IPS-15b (cell line): ENCODE measurements around the gene RNU6-9.
"Not testable (repeated sequence)": the region's sequence is repeated elsewhere in the genome, so short reads cannot be mapped to it uniquely, and the experiment has no call there.

Experiments
- H3K27me3 ChIP-seq: one replicate; pipeline ENCODE4 v1.6.1; 2013; ENCODE audit warnings: low read length; ENCODE audit not compliant: control insufficient read depth, insufficient read depth
- H3K36me3 ChIP-seq: one replicate; pipeline ENCODE4 v1.6.1; 2013; ENCODE audit warnings: low read length; ENCODE audit not compliant: control insufficient read depth, insufficient read depth
- H3K4me1 ChIP-seq: one replicate; pipeline ENCODE4 v1.6.1; 2013; ENCODE audit warnings: mild to moderate bottlenecking, low read length; ENCODE audit not compliant: control insufficient read depth, insufficient read depth
- H3K4me3 ChIP-seq: one replicate; pipeline ENCODE4 v1.5.1; 2013; ENCODE audit warnings: low read depth, low read length
- H3K9ac ChIP-seq: one replicate; pipeline ENCODE4 v1.6.1; 2013; ENCODE audit warnings: low read depth, mild to moderate bottlenecking, low read length
- H3K9me3 ChIP-seq: one replicate; pipeline ENCODE4 v1.6.1; 2013; ENCODE audit warnings: mild to moderate bottlenecking, low read length; ENCODE audit not compliant: control insufficient read depth, insufficient read depth

The RNU6-9 gene

DNA sequence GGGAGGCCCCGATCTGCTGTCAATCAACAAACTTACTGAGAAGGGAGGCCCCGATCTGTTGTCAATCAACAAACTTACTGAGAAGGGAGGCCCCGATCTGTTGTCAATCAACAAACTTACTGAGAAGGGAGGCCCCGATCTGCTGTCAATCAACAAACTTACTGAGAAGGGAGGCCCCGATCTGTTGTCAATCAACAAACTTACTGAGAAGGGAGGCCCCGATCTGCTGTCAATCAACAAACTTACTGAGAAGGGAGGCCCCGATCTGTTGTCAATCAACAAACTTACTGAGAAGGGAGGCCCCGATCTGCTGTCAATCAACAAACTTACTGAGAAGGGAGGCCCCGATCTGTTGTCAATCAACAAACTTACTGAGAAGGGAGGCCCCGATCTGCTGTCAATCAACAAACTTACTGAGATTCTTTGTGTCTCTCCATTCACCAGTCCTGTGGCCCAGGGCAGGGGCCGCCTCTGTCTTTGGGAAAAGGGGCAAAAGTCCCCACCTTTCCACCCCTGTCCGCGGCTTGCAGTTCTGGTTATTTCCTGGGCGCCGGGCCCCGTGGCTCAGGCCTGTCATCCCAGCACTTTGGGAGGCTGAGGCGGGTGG is 39.6 kb upstream of the RNU6-9 start:
- H3K27me3 ChIP-seq, H3K4me3 ChIP-seq, H3K4me1 ChIP-seq, H3K9ac ChIP-seq, H3K9me3 ChIP-seq, H3K36me3 ChIP-seq: not testable (repeated sequence)

GRCh38 chr19:854549-854948 is 38.7 kb upstream of the RNU6-9 start:
- Histone ChIP-seq H3K9me3 (no peaks in the 10 kb centered on the region), H3K9ac (no peak overlapping the region), H3K4me1 (no peaks in the 10 kb centered on the region)

GRCh38 chr19:855142-855541 is 38.1 kb upstream of the RNU6-9 start:
- H3K4me3 ChIP-seq = no peak overlapping the region
- H3K4me1 ChIP-seq = no peaks in the 10 kb centered on the region
- no peaks in the 10 kb centered on the region for H3K36me3 ChIP-seq
- peaks cover 5% of the 10 kb centered on the region for H3K27me3 ChIP-seq
- H3K9me3 ChIP-seq = no peaks in the 10 kb centered on the region
- no peak overlapping the region for H3K9ac ChIP-seq

More at GRCh38 chr19:854549-854948, 38.7 kb upstream of the RNU6-9 start:
- no peak overlapping the region for H3K4me3 ChIP-seq
- peaks cover 2% of the 10 kb centered on the region for H3K27me3 ChIP-seq
- no peaks in the 10 kb centered on the region for H3K36me3 ChIP-seq

DNA sequence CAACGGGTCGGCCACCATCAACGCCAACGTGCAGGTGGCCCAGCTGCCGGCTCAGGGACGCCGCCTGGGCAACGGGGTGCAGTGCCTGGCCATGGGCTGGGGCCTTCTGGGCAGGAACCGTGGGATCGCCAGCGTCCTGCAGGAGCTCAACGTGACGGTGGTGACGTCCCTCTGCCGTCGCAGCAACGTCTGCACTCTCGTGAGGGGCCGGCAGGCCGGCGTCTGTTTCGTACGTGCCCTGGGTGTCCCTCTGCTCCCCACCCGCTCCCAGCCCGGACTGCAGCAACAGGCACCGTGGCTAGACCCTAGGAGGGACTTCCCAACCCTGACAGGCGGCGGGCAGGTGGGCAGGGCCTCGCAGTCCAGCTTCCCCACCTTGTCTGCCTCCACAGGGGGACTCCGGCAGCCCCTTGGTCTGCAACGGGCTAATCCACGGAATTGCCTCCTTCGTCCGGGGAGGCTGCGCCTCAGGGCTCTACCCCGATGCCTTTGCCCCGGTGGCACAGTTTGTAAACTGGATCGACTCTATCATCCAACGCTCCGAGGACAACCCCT is 37.6 kb upstream of the RNU6-9 start:
- Histone ChIP-seq H3K9me3 (no peaks in the 10 kb centered on the region), H3K4me1 (no peaks in the 10 kb centered on the region), H3K4me3 (no peak overlapping the region), H3K36me3 (no peaks in the 10 kb centered on the region), H3K27me3 (peaks cover 5% of the 10 kb centered on the region), H3K9ac (no peak overlapping the region)

- Histone ChIP-seq H3K9me3 (no peaks in the 10 kb centered on the region), H3K36me3 (no peaks in the 10 kb centered on the region), H3K4me3 (no peak overlapping the region), H3K4me1 (no peaks in the 10 kb centered on the region), H3K27me3 (peaks cover 5% of the 10 kb centered on the region), H3K9ac (no peak overlapping the region)
Measured at GRCh38 chr19:858284-858683, 35.0 kb upstream of the RNU6-9 start.

DNA sequence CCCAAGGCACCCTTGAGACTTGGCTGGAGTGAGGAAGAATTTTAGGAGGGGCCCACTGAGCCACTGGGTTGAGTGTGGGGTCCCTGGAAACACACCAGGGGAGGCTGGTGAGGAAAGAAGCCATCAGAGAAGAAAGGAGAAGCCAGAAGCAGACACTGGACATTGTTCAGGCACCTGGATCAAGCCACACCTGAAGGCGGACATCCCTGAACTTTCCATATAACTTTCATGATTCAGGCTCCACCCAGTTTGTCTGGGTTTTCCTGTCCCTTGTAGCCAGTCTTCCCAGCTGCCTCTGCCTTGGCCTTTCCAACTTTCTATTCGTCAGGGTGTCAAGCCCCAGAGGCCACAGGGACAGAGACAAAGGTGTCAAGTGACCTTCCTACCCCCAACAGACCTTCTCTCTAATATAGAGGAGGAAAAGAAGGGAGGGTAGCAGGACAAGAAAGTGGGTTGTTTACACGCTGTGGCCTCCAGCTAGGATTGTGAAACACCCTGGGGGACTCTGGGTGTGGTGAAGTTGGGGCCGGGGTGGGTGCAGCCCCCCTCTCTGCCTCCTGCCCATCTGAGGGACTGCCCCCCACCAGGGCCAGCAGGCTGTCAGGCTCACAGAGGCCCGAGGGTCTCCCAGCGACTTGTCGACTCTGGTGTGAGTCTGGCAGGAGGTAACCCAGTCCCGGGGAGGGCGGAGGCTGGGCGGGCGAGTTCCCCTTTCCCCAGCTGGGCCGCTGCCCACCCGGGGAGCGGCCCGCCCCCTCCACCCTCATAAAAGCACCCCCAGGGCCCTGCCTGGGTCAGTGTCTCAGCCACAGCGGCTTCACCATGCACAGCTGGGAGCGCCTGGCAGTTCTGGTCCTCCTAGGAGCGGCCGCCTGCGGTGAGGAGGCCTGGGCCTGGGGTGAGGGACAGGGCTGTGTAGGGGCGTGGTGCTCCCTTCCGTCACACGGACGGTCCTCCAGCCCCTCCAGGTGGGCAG is 34.1 kb upstream of the RNU6-9 start, which contains the start of gene CFD:
TSS of gene CFD (plus strand) at position 797 of the 976 bp plus-strand sequence. CDS start at position 823, 26 bp downstream.
- no peak within 1 kb of the TSS for H3K9ac ChIP-seq
- no peaks in the 10 kb centered on the region for H3K9me3 ChIP-seq
- peaks cover 5% of the 10 kb centered on the region for H3K27me3 ChIP-seq
- no peaks in the 10 kb centered on the region for H3K36me3 ChIP-seq
- H3K4me1 ChIP-seq = no peaks in the 10 kb centered on the region
- peak within 1 kb of the TSS; percentile 54 for H3K4me3 ChIP-seq

DNA sequence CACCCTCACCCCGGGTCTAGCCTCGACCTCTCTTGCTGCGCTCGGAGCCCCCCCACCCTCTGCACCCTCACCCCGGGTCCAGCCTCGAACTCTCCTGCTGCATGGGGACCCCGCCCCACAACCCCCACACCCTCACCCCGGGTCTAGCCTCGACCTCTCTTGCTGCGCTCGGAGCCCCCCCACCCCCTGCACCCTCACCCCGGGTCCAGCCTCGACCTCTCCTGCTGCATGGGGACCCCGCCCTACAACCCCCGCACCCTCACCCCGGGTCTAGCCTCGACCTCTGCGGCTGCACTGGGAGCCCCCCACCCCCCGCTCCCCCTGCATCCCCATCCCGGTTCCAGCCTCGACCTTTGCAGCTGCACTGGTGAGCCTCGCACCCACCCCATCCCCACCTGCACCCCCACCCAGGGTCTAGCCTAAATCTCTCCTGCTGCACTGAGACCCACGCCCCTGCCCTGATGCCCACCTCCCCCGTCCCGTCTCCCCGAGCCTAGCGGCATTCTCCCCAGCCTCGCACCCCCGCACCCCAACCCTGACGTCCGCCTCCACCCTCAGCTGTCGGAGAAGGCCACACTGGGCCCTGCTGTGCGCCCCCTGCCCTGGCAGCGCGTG is 32.0 kb upstream of the RNU6-9 start:
- H3K27me3 ChIP-seq = peaks cover 5% of the 10 kb centered on the region
- H3K4me1 ChIP-seq = no peaks in the 10 kb centered on the region
- no peak overlapping the region for H3K9ac ChIP-seq
- no peaks in the 10 kb centered on the region for H3K36me3 ChIP-seq
- peak overlapping the region; percentile 22 for H3K4me3 ChIP-seq
- H3K9me3 ChIP-seq = no peaks in the 10 kb centered on the region

DNA sequence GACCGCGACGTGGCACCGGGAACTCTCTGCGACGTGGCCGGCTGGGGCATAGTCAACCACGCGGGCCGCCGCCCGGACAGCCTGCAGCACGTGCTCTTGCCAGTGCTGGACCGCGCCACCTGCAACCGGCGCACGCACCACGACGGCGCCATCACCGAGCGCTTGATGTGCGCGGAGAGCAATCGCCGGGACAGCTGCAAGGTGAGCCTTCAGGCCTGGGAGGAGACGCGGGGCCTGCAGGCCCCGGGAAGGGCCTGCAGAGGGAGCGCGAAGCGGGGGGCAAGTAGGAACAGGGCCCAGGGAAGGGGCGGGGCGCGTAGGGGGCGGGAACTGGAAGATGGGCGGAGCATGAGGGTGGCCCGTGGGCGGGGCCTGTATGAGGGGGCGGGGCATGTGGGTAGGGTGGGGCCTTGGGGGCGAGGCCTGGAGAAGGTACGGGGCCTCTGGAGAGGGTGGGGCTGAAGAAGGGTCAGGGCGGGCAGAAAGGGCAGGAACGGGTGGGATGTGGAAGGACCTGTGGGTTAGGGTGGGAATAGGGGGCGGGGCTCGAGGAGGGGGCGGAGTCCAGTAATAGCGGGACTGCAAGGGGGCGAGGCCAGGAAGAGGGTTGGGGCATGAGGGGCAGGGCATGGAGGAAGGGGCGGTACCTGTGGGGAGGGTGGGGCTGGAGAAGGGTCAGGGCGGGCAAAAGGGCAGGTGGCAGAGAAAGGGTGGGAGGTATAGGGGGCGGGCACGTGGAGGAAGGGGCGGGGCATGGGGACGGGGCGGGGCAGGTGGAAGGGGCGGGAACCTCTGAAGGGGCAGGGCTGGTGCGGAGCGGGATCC is 31.3 kb upstream of the RNU6-9 start:
- H3K27me3 ChIP-seq = peaks cover 5% of the 10 kb centered on the region
- no peaks in the 10 kb centered on the region for H3K36me3 ChIP-seq
- H3K9me3 ChIP-seq = no peaks in the 10 kb centered on the region
- H3K4me3 ChIP-seq = peak overlapping the region; percentile 49
- no peaks in the 10 kb centered on the region for H3K4me1 ChIP-seq
- H3K9ac ChIP-seq = no peak overlapping the region

GRCh38 chr19:862581-863314 is 30.5 kb upstream of the RNU6-9 start:
- peaks cover 1% of the 10 kb centered on the region for H3K36me3 ChIP-seq
- no peak overlapping the region for H3K9ac ChIP-seq
- H3K4me3 ChIP-seq = peak overlapping the region; percentile 49
- H3K27me3 ChIP-seq = peaks cover 5% of the 10 kb centered on the region
- H3K4me1 ChIP-seq = no peaks in the 10 kb centered on the region
- no peaks in the 10 kb centered on the region for H3K9me3 ChIP-seq

DNA sequence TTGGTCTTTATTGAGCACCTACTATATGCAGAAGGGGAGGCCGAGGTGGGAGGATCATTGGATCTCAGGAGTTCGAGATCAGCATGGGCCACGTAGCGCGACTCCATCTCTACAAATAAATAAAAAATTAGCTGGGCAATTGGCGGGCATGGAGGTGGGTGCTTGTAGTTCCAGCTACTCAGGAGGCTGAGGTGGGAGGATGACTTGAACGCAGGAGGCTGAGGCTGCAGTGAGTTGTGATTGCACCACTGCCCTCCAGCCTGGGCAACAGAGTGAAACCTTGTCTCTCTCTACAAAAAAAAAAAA is 30.0 kb upstream of the RNU6-9 start:
- Histone ChIP-seq H3K4me1 (no peaks in the 10 kb centered on the region), H3K9me3 (no peaks in the 10 kb centered on the region), H3K36me3 (peaks cover 6% of the 10 kb centered on the region), H3K4me3 (peak overlapping the region; percentile 49), H3K27me3 (peaks cover 5% of the 10 kb centered on the region), H3K9ac (no peak overlapping the region)
